IMR-90 (cell line): ENCODE measurements around the gene VAMP7. TPM values are rescaled to one million over a fixed set of nuclear protein-coding genes. Genes with fewer than 3 reads are reported as not detected.

Source experiments
- ATAC-seq: fragments of 200-7000 bp; cut with Tn5 transposase; 2 replicates; pipeline ENCODE4 v1.9.1; 2020; ENCODE audit warnings: low read depth, mild to moderate bottlenecking, moderate library complexity
- BruUV-seq: library from RNA; stranded (reverse); fragments of 400-500 nt; replicated peaks from 2 replicates; lab custom pipeline; 2021; lab: Mats Ljungman, UMichigan
- CTCF ChIA-PET: fragments of 300-600 bp; formaldehyde crosslinking; extraction: SDS; loops from one replicate; lab custom pipeline; 2021; ENCODE audit warnings: antibody characterized with exemption; lab: Yijun Ruan, JAX
- POLR2A ChIA-PET: fragments of 300-600 bp; sonication (Branson Sonifier 250); formaldehyde crosslinking; loops from one replicate; lab custom pipeline; 2022; ENCODE audit warnings: antibody characterized with exemption; ENCODE audit not compliant: unreplicated experiment; lab: Charles Lee
- DNase-seq: peaks from one replicate; pipeline ENCODE4 v3.0.0; 2013
- H2AFZ ChIP-seq: replicated peaks from 2 replicates; pipeline ENCODE3; 2013; ENCODE audit warnings: low read length, mild to moderate bottlenecking; ENCODE audit not compliant: poor library complexity
- H2AK5ac ChIP-seq: 2 replicates; pipeline ENCODE4 v1.6.1; 2013; ENCODE audit warnings: low read depth, low read length, inconsistent platforms
- H2AK9ac ChIP-seq: replicated peaks from 2 replicates; pipeline ENCODE3; 2013; ENCODE audit warnings: mild to moderate bottlenecking, low read depth, low read length, moderate library complexity; ENCODE audit not compliant: poor library complexity
- H2BK120ac ChIP-seq: 2 replicates; pipeline ENCODE4 v1.6.1; 2013; ENCODE audit warnings: low read depth, low read length, inconsistent platforms
- H2BK15ac ChIP-seq: 3 replicates; pipeline ENCODE4 v1.6.1; 2013; ENCODE audit warnings: low read depth, low read length, inconsistent platforms
- H2BK20ac ChIP-seq: 2 replicates; pipeline ENCODE4 v1.6.1; 2013; ENCODE audit warnings: low read depth, mild to moderate bottlenecking, inconsistent platforms, low read length, moderate library complexity
- H2BK5ac ChIP-seq: 2 replicates; pipeline ENCODE4 v1.6.1; 2013; ENCODE audit warnings: mild to moderate bottlenecking, low read depth, low read length, inconsistent platforms; ENCODE audit not compliant: poor library complexity, severe bottlenecking
- H3K14ac ChIP-seq: replicated peaks from 2 replicates; pipeline ENCODE4 v1.6.1; 2013; ENCODE audit warnings: low read depth, low read length, inconsistent platforms
- H3K18ac ChIP-seq: 2 replicates; pipeline ENCODE4 v1.6.1; 2013; ENCODE audit warnings: low read depth, low read length, control low read depth
- H3K23ac ChIP-seq: 2 replicates; pipeline ENCODE4 v1.6.1; 2013; ENCODE audit warnings: low read depth, low read length, inconsistent platforms
- H3K27ac ChIP-seq: 2 replicates; pipeline ENCODE4 v1.5.1; 2013; ENCODE audit warnings: mild to moderate bottlenecking, control low read depth, low read length; ENCODE audit not compliant: insufficient read depth
- H3K27me3 ChIP-seq: 2 replicates; pipeline ENCODE4 v1.6.1; 2013; ENCODE audit warnings: low read length; ENCODE audit not compliant: control insufficient read depth, insufficient read depth
- H3K36me3 ChIP-seq: 2 replicates; pipeline ENCODE4 v1.6.1; 2013; ENCODE audit warnings: low read length, mixed read lengths; ENCODE audit not compliant: control insufficient read depth, insufficient read depth
- H3K4ac ChIP-seq: 2 replicates; pipeline ENCODE4 v1.6.1; 2013; ENCODE audit warnings: low read depth, low read length, inconsistent platforms
- H3K4me1 ChIP-seq: 2 replicates; pipeline ENCODE4 v1.6.1; 2013; ENCODE audit warnings: low read length, mixed read lengths; ENCODE audit not compliant: control insufficient read depth, insufficient read depth
- H3K4me2 ChIP-seq: 2 replicates; pipeline ENCODE4 v1.6.1; 2013; ENCODE audit warnings: low read depth, mild to moderate bottlenecking, control low read depth, low read length, moderate library complexity
- H3K4me3 ChIP-seq: 2 replicates; pipeline ENCODE4 v1.5.1; 2013; ENCODE audit warnings: low read depth, mild to moderate bottlenecking, control low read depth, low read length, moderate library complexity; ENCODE audit not compliant: insufficient read depth
- H3K56ac ChIP-seq: 2 replicates; pipeline ENCODE4 v1.6.1; 2013; ENCODE audit warnings: low read length, inconsistent platforms; ENCODE audit not compliant: insufficient read depth; ENCODE audit errors: extremely low read depth
- H3K79me1 ChIP-seq, 2 experiments: 2 replicates each; pipeline ENCODE4 v1.6.1; 2013; ENCODE audit warnings: low read length in 2 of 2, inconsistent platforms in 1 of 2, low read depth in 1 of 2
- H3K9ac ChIP-seq: 2 replicates; pipeline ENCODE4 v1.6.1; 2013; ENCODE audit warnings: low read depth, low read length, control low read depth
- H3K9me1 ChIP-seq: 2 replicates; pipeline ENCODE4 v1.6.1; 2013; ENCODE audit warnings: low read length, inconsistent platforms; ENCODE audit not compliant: insufficient read depth
- H3K9me3 ChIP-seq: 2 replicates; pipeline ENCODE4 v1.6.1; 2013; ENCODE audit warnings: low read length; ENCODE audit not compliant: control insufficient read depth, insufficient read depth
- H4K20me1 ChIP-seq: 2 replicates; pipeline ENCODE4 v1.6.1; 2013; ENCODE audit warnings: low read length, inconsistent platforms; ENCODE audit not compliant: insufficient read depth
- H4K5ac ChIP-seq: 2 replicates; pipeline ENCODE4 v1.6.1; 2013; ENCODE audit warnings: mild to moderate bottlenecking, low read depth, low read length, control low read depth
- H4K8ac ChIP-seq, 2 experiments: 2 replicates each; pipeline ENCODE4 v1.6.1; 2013; ENCODE audit warnings: low read depth in 2 of 2, low read length in 2 of 2, control low read depth in 1 of 2, inconsistent platforms in 1 of 2
- H4K91ac ChIP-seq: 2 replicates; pipeline ENCODE4 v1.6.1; 2013; ENCODE audit warnings: low read depth, low read length, inconsistent platforms; ENCODE audit not compliant: insufficient read depth
- dilution Hi-C: fragments of 300-500 bp; cut with HindIII; formaldehyde crosslinking; loops from one replicate; pipeline ENCODE4 v1.14.3; 2018; ENCODE audit warnings: low sequenced_read_pairs; ENCODE audit not compliant: unreplicated experiment
- in situ Hi-C: fragments of 300-500 bp; cut with MboI; formaldehyde crosslinking; loops from 3 replicates; pipeline ENCODE4 v1.14.3; 2019; ENCODE audit warnings: low sequenced_read_pairs, inconsistent platforms, mixed read lengths
- intact Hi-C: fragments of 100-400 bp; cut with micrococcal nuclease; formaldehyde crosslinking; loops from 2 replicates; pipeline ENCODE4 v1.10.0; 2022
- polyA plus RNA-seq, 3 experiments: library from polyadenylated mRNA; depleted of rRNA; stranded (reverse); fragments of >200 nt; gene quantifications; 2 replicates each; pipeline ENCODE4 v1.2.3, GENCODE V29; 2012; ENCODE audit warnings: low replicate concordance in 1 of 3
- total RNA-seq: library from RNA; depleted of rRNA; stranded (reverse); fragments of >200 nt; gene quantifications from 2 replicates; pipeline ENCODE4 v1.2.3, GENCODE V29; 2012
- TF ChIP-seq, protein P1 (sequence below): fragments of 150-350 bp; IDR thresholded peaks from 2 replicates; pipeline ENCODE4 v1.6.1; 2016; ENCODE audit warnings: low read depth, mild to moderate bottlenecking, low read length, moderate library complexity, borderline replicate concordance

The VAMP7 gene
- total and polyA plus RNA-seq, 2 of the 4 experiments (the other 2 are of a cell fraction): 21.7 to 39.1 TPM

DNA sequence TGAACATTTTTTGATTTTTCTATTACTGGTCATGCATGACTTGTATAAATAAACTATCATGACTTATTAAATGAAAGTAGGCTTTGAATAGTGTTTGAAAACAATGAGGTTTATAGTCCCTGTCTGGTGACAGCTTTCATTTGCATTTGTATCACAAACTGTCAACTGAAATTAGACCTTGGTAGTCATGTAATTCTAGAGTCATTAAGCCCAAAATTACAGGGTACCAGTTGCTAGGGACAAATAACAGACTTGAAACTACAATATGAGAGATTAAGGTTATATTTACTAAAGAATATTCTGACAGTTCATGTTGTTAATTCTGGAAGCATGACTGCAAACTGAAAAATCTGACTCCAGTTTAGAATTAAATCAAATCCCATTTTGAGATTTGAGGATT lies 9.2 kb upstream of the VAMP7 start:
- H3K27me3 ChIP-seq: no peaks in the 10 kb centered on the region
- no peak overlapping the region for H2AK5ac ChIP-seq
- no peaks in the 10 kb centered on the region for H3K9me1 ChIP-seq
- no peak overlapping the region for H4K5ac ChIP-seq
- no peak overlapping the region for H2AFZ ChIP-seq
- intact Hi-C loops: no loop called here
- no peak overlapping the region for H3K4me2 ChIP-seq
- no peak overlapping the region for H4K91ac ChIP-seq
- POLR2A ChIA-PET: no interaction called here
- CTCF ChIA-PET: no interaction called here
- H3K27ac ChIP-seq: no peak overlapping the region
- H3K4me3 ChIP-seq: no peak overlapping the region
- no peak overlapping the region for H2AK9ac ChIP-seq
- no peak overlapping the region for H3K4ac ChIP-seq
- H3K9me3 ChIP-seq: peaks cover 2% of the 10 kb centered on the region; the same call in 1 of the 2 replicates
- no peak overlapping the region for H2BK5ac ChIP-seq
- H3K18ac ChIP-seq: no peak overlapping the region
- H3K23ac ChIP-seq: no peak overlapping the region
- no peaks in the 10 kb centered on the region for H3K36me3 ChIP-seq
- no peak overlapping the region for H4K8ac ChIP-seq
- no peaks in the 10 kb centered on the region for H3K79me1 ChIP-seq
- H2BK20ac ChIP-seq: no peak overlapping the region
- H2BK15ac ChIP-seq: no peak overlapping the region
- H3K4me1 ChIP-seq: no peaks in the 10 kb centered on the region
- dilution Hi-C loops: no loop called here
- BruUV-seq: no TSS peak
- no peaks in the 10 kb centered on the region for H4K20me1 ChIP-seq
- DNase-seq: no peak
- in situ Hi-C loops: no loop called here
- TF ChIP-seq, protein P1, sequence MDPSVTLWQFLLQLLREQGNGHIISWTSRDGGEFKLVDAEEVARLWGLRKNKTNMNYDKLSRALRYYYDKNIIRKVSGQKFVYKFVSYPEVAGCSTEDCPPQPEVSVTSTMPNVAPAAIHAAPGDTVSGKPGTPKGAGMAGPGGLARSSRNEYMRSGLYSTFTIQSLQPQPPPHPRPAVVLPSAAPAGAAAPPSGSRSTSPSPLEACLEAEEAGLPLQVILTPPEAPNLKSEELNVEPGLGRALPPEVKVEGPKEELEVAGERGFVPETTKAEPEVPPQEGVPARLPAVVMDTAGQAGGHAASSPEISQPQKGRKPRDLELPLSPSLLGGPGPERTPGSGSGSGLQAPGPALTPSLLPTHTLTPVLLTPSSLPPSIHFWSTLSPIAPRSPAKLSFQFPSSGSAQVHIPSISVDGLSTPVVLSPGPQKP: no peak
- no peak for ATAC-seq
- H3K9ac ChIP-seq: no peak overlapping the region
- no peak overlapping the region for H3K14ac ChIP-seq
- no peak overlapping the region for H3K56ac ChIP-seq
- H2BK120ac ChIP-seq: no peak overlapping the region
